Heart right ventricle (tissue), 16 donors: Measurements from ENCODE around the gene DPP10. TPM values are rescaled to one million over a fixed set of nuclear protein-coding genes. Genes with fewer than 3 reads are reported as not detected.

Source experiments
- ATAC-seq, 8 donors: fragments of 200-7000 bp; cut with Tn5 transposase; one replicate each; pipeline ENCODE4 v1.9.1; 2020; ENCODE audit warnings: mild to moderate bottlenecking in 8 of 8, moderate library complexity in 8 of 8, moderate number of reproducible peaks in 1 of 8
- DNase-seq, 2 donors: peaks; one replicate each; pipeline ENCODE4 v3.0.0-alpha.2; 2020
- H3K27ac ChIP-seq, 10 donors: fragments of 200-600 bp; sonication (generic) in 2 of 10; one replicate each; pipeline versions ENCODE4 v1.5.0 to v1.8.0; 2020 to 2022; ENCODE audit warnings: mild to moderate bottlenecking in 3 of 10
- H3K27me3 ChIP-seq, 7 donors: fragments of 200-600 bp; one replicate each; pipeline ENCODE4 v1.8.0; 2021 to 2022; ENCODE audit warnings: mild to moderate bottlenecking in 2 of 7
- H3K36me3 ChIP-seq, 9 donors: fragments of 200-600 bp; sonication (generic) in 1 of 9; one replicate each; pipeline versions ENCODE4 v1.5.0 to v1.8.0; 2020 to 2022; ENCODE audit warnings: mild to moderate bottlenecking in 2 of 9
- H3K4me1 ChIP-seq, 9 donors: fragments of 200-600 bp; sonication (generic) in 1 of 9; one replicate each; pipeline versions ENCODE4 v1.5.0 to v1.8.0; 2020 to 2022; ENCODE audit warnings: mild to moderate bottlenecking in 4 of 9
- H3K4me3 ChIP-seq, 10 donors: fragments of 200-600 bp; sonication (generic) in 2 of 10; one replicate each; pipeline versions ENCODE4 v1.5.0 to v1.8.0; 2020 to 2022; ENCODE audit warnings: mild to moderate bottlenecking in 7 of 10, moderate library complexity in 2 of 10
- H3K9me3 ChIP-seq, 11 donors: fragments of 200-600 bp in 10 of 11; sonication (generic) in 2 of 11; one replicate each; pipeline versions ENCODE4 v1.5.0 to v1.8.0; 2013 to 2022; ENCODE audit warnings: mild to moderate bottlenecking in 2 of 11, control low read depth in 1 of 11, moderate library complexity in 1 of 11
- CTCF ChIP-seq, 9 donors: fragments of 200-600 bp; sonication (generic) in 2 of 9; IDR thresholded peaks; one replicate each; pipeline versions ENCODE4 v1.5.0 to v1.8.0; 2021 to 2022; ENCODE audit warnings: antibody characterized with exemption in 9 of 9, mild to moderate bottlenecking in 5 of 9, moderate library complexity in 1 of 9
- WGBS, 2 donors: extraction: QIAGEN DNeasy Blood & Tissue Kit; methylation state at CpG; one replicate each; pipeline ENCODE4 v1.1.7; 2013; ENCODE audit warnings: inconsistent platforms in 1 of 2; 5-methylcytosine and 5-hydroxymethylcytosine counted together
- intact Hi-C, 10 donors: fragments of 100-400 bp; cut with DNase I; formaldehyde crosslinking; loops; one replicate each; pipeline versions ENCODE4 v1.11.1 to v1.14.2; 2022
- polyA plus RNA-seq, 2 donors: library from polyadenylated mRNA; stranded (reverse); fragments of 200-250 nt; gene quantifications; one replicate each; pipeline ENCODE4 v1.2.3, GENCODE V29; 2013
- total RNA-seq, 10 donors: library from RNA; stranded (reverse); fragmentation: NEBNext Ultra II Directional in 3 of 10; extraction: Animal tissue kit (Norgen Biotek cat#: 25700) in 3 of 10; gene quantifications; one replicate each; pipeline versions ENCODE4 v1.2.1 to v1.2.4, GENCODE V29; 2021 to 2023
- donor health status: Arrhythmogenic right ventricular cardiomyopathy.
- donor health status: ischemic (EF 13 %, LVEDD 7.1; RV severe dilation, severe dysfunction).
- donor health status: healthy with polysubstance abuse.
- donor health status: DM: no; HTN: yes; CAD: no.
- donor health status: DM: no; HTN: no; CAD: no.
- donor health status: ischemic (EF 25% LVEDD 6.9; RV normal size, moderate dysfunction).
- donor health status: ischemic (EF 25% LVEDD 5.7; RV mildly dilated, moderate dysfunction).
- donor health status: healthy.
- donor health status: DM: yes; HTN: yes; CAD: no.
- donor health status: Ischemic cardiomyopathy.
- donor health status: ischemic (EF 35%, LVEDD 5.7; RV mildly dilated, moderate dysfunction).
- donor health status: nonischemic (EF 11% LVEDD 7.7; RV severe dilation, severe dysfunction).
- donor health status: DM: yes; HTN: yes; CAD: no.
- donor health status: PGD.
- donor health status: ischemic (EF 29% LVEDD 5.4; RV normal size, mild dysfunction).
- donor health status: nonischemic (EF 23%, LVEDD 6.1; RV moderate dilation, normal function).

DPP10 gene
- total and polyA plus RNA-seq, 12 donors, result 0.15 to 0.49 (median 0.38) TPM; not detected in 9

- H3K27ac ChIP-seq, result no peak overlapping the region
- WGBS, 2 donors, result 67 to 89% methylated on average over 2 of the region's 2 CpGs
- TF ChIP-seq CTCF (IDR thresholded peaks at IDR 0.05), result no peak
- DNase-seq, result no peak
- no peaks in the 10 kb centered on the region for H3K9me3 ChIP-seq
- peaks cover 0 to 3% (median 0%) of the 10 kb centered on the region in 7 donors for H3K27me3 ChIP-seq
- peaks cover 0 to 11% (median 0%) of the 10 kb centered on the region in 9 donors for H3K4me1 ChIP-seq
- H3K36me3 ChIP-seq, result no peaks in the 10 kb centered on the region
- intact Hi-C loops, result no loop called here
- ATAC-seq, result no peak
- H3K4me3 ChIP-seq, result no peak overlapping the region
Observed at GRCh38 chr2:114577657-114578056, 135.2 kb downstream of the DPP10 start.

- DNase-seq, result no peak
- no peak for ATAC-seq
- no peaks in the 10 kb centered on the region for H3K27me3 ChIP-seq
- H3K36me3 ChIP-seq, result no peaks in the 10 kb centered on the region
- no peak overlapping the region for H3K27ac ChIP-seq
- peaks cover 0 to 11% (median 0%) of the 10 kb centered on the region in 9 donors for H3K4me1 ChIP-seq
- WGBS, 2 donors, result 1 to 3% methylated on average over 3 of the region's 3 CpGs
- no peak overlapping the region for H3K4me3 ChIP-seq
- H3K9me3 ChIP-seq, result no peaks in the 10 kb centered on the region
- no peak for TF ChIP-seq CTCF (IDR thresholded peaks at IDR 0.05)
- intact Hi-C loops, result no loop called here
Observed at GRCh38 chr2:114579542-114579941, 137.1 kb downstream of the DPP10 start.

- TF ChIP-seq CTCF (IDR thresholded peaks at IDR 0.05), result no peak
- H3K4me1 ChIP-seq, result peaks cover 0 to 11% (median 0%) of the 10 kb centered on the region in 9 donors
- no peak overlapping the region for H3K27ac ChIP-seq
- WGBS, 2 donors, result 53 to 55% methylated on average over 6 of the region's 6 CpGs
- no peaks in the 10 kb centered on the region for H3K27me3 ChIP-seq
- no peaks in the 10 kb centered on the region for H3K36me3 ChIP-seq
- intact Hi-C loops, result no loop called here
- no peak for DNase-seq
- ATAC-seq, result no peak
- H3K9me3 ChIP-seq, result no peaks in the 10 kb centered on the region
- no peak overlapping the region for H3K4me3 ChIP-seq
Observed at GRCh38 chr2:114580691-114581090, 138.2 kb downstream of the DPP10 start.

- no peak for TF ChIP-seq CTCF (IDR thresholded peaks at IDR 0.05)
- DNase-seq (no peak), ATAC-seq (no peak)
- intact Hi-C loops, result no loop called here
- 53 to 63% methylated on average over 1 of the region's 1 CpG for WGBS, 2 donors
- H3K4me3 ChIP-seq, result no peak overlapping the region
- H3K9me3 ChIP-seq, result no peaks in the 10 kb centered on the region
- H3K36me3 ChIP-seq, result no peaks in the 10 kb centered on the region
- no peaks in the 10 kb centered on the region for H3K27me3 ChIP-seq
- H3K27ac ChIP-seq, result no peak overlapping the region
- H3K4me1 ChIP-seq, result no peaks in the 10 kb centered on the region
Observed at GRCh38 chr2:114598329-114598728, 155.9 kb downstream of the DPP10 start.
